Activated naive CD8-positive, alpha-beta T cell treated with anti-CD3 and anti-CD28 coated beads, Interleukin-2, amount 50 U/mL, for 24 hours (primary cell): ENCODE data around the gene PEX10.

ENCODE experiments used
- ATAC-seq: fragments of 150-1000 bp; cut with Tn5 transposase; one replicate; pipeline ENCODE4 v1.10.0; 2021
- DNase-seq: peaks from one replicate; pipeline ENCODE4 v3.0.0; 2021
- H3K27ac Mint-ChIP-seq: one replicate; pipeline ENCODE4 v1.8.0; 2021; ENCODE audit warnings: mild to moderate bottlenecking, mixed read lengths
- H3K27me3 Mint-ChIP-seq: one replicate; pipeline ENCODE4 v1.8.0; 2021; ENCODE audit warnings: mixed read lengths
- H3K36me3 Mint-ChIP-seq: one replicate; pipeline ENCODE4 v1.8.0; 2021; ENCODE audit warnings: low read depth, mixed read lengths
- H3K4me1 Mint-ChIP-seq: one replicate; pipeline ENCODE4 v1.8.0; 2021; ENCODE audit warnings: mixed read lengths
- H3K4me3 Mint-ChIP-seq: one replicate; pipeline ENCODE4 v1.8.0; 2021; ENCODE audit warnings: mild to moderate bottlenecking, moderate library complexity, mixed read lengths
- H3K9me3 Mint-ChIP-seq: one replicate; pipeline ENCODE4 v1.8.0; 2021; ENCODE audit warnings: mixed read lengths

PEX10 gene

GRCh38 chr1:2408456-2408855 is 3.9 kb downstream of the PEX10 start:
- ATAC-seq (no peak), DNase-seq (no peak)
- H3K27ac Mint-ChIP-seq, result no peak overlapping the region
- peaks cover 11% of the 10 kb centered on the region for H3K4me1 Mint-ChIP-seq
- peaks cover 18% of the 10 kb centered on the region for H3K36me3 Mint-ChIP-seq
- H3K9me3 Mint-ChIP-seq, result no peaks in the 10 kb centered on the region
- no peaks in the 10 kb centered on the region for H3K27me3 Mint-ChIP-seq
- H3K4me3 Mint-ChIP-seq, result no peak overlapping the region

- DNase-seq, result no peak
- no peak overlapping the region for H3K27ac Mint-ChIP-seq
- H3K9me3 Mint-ChIP-seq, result no peaks in the 10 kb centered on the region
- no peaks in the 10 kb centered on the region for H3K27me3 Mint-ChIP-seq
- no peak for ATAC-seq
- peaks cover 18% of the 10 kb centered on the region for H3K36me3 Mint-ChIP-seq
- no peak overlapping the region for H3K4me3 Mint-ChIP-seq
- peaks cover 11% of the 10 kb centered on the region for H3K4me1 Mint-ChIP-seq
Observed at GRCh38 chr1:2407991-2408275, 4.4 kb downstream of the PEX10 start.

- H3K9me3 Mint-ChIP-seq, result no peaks in the 10 kb centered on the region
- peaks cover 11% of the 10 kb centered on the region for H3K4me1 Mint-ChIP-seq
- ATAC-seq (no peak), DNase-seq (no peak)
- no peak overlapping the region for H3K27ac Mint-ChIP-seq
- H3K4me3 Mint-ChIP-seq, result no peak overlapping the region
- H3K27me3 Mint-ChIP-seq, result no peaks in the 10 kb centered on the region
- peaks cover 18% of the 10 kb centered on the region for H3K36me3 Mint-ChIP-seq
Observed at GRCh38 chr1:2407166-2407990, 5.0 kb downstream of the PEX10 start.

- peaks cover 10% of the 10 kb centered on the region for H3K4me1 Mint-ChIP-seq
- H3K4me3 Mint-ChIP-seq, result no peak overlapping the region
- ATAC-seq (no peak), DNase-seq (no peak)
- H3K27me3 Mint-ChIP-seq, result no peaks in the 10 kb centered on the region
- peaks cover 24% of the 10 kb centered on the region for H3K36me3 Mint-ChIP-seq
- H3K9me3 Mint-ChIP-seq, result no peaks in the 10 kb centered on the region
- H3K27ac Mint-ChIP-seq, result no peak overlapping the region
Observed at GRCh38 chr1:2406451-2407041, 5.8 kb downstream of the PEX10 start.

GRCh38 chr1:2405588-2406295 is 6.6 kb downstream of the PEX10 start:
- Mint-ChIP-seq H3K27ac (no peak overlapping the region), H3K36me3 (peaks cover 25% of the 10 kb centered on the region), H3K4me3 (no peak overlapping the region), H3K4me1 (peaks cover 3% of the 10 kb centered on the region), H3K9me3 (no peaks in the 10 kb centered on the region), H3K27me3 (no peaks in the 10 kb centered on the region)
- DNase-seq (no peak), ATAC-seq (no peak)

GRCh38 chr1:2404890-2405511 is 7.4 kb downstream of the PEX10 start:
- Mint-ChIP-seq H3K27ac (no peak overlapping the region), H3K4me1 (peaks cover 1% of the 10 kb centered on the region), H3K36me3 (peaks cover 29% of the 10 kb centered on the region), H3K27me3 (no peaks in the 10 kb centered on the region), H3K9me3 (no peaks in the 10 kb centered on the region), H3K4me3 (no peak overlapping the region)
- no peak for DNase-seq
- no peak for ATAC-seq

GRCh38 chr1:2404142-2404889 is 8.0 kb downstream of the PEX10 start:
- peaks cover 1% of the 10 kb centered on the region for H3K4me1 Mint-ChIP-seq
- H3K27ac Mint-ChIP-seq, result no peak overlapping the region
- peaks cover 32% of the 10 kb centered on the region for H3K36me3 Mint-ChIP-seq
- ATAC-seq, result no peak
- H3K9me3 Mint-ChIP-seq, result no peaks in the 10 kb centered on the region
- DNase-seq, result no peak
- no peaks in the 10 kb centered on the region for H3K27me3 Mint-ChIP-seq
- H3K4me3 Mint-ChIP-seq, result no peak overlapping the region

GRCh38 chr1:2403273-2403672 is 9.1 kb downstream of the PEX10 start:
- H3K36me3 Mint-ChIP-seq, result peaks cover 37% of the 10 kb centered on the region
- DNase-seq (no peak), ATAC-seq (no peak)
- no peaks in the 10 kb centered on the region for H3K27me3 Mint-ChIP-seq
- no peak overlapping the region for H3K4me3 Mint-ChIP-seq
- no peaks in the 10 kb centered on the region for H3K9me3 Mint-ChIP-seq
- no peak overlapping the region for H3K27ac Mint-ChIP-seq
- H3K4me1 Mint-ChIP-seq, result peaks cover 1% of the 10 kb centered on the region

- no peak overlapping the region for H3K4me3 Mint-ChIP-seq
- H3K27me3 Mint-ChIP-seq, result no peaks in the 10 kb centered on the region
- peaks cover 1% of the 10 kb centered on the region for H3K4me1 Mint-ChIP-seq
- H3K9me3 Mint-ChIP-seq, result no peaks in the 10 kb centered on the region
- ATAC-seq (peak; percentile 5), DNase-seq (no peak)
- H3K36me3 Mint-ChIP-seq, result peaks cover 40% of the 10 kb centered on the region
- H3K27ac Mint-ChIP-seq, result no peak overlapping the region
Observed at GRCh38 chr1:2402420-2402819, 9.9 kb downstream of the PEX10 start.

GRCh38 chr1:2400950-2401649 is 11.3 kb downstream of the PEX10 start:
- H3K27ac Mint-ChIP-seq, result no peak overlapping the region
- H3K36me3 Mint-ChIP-seq, result peaks cover 42% of the 10 kb centered on the region
- H3K4me3 Mint-ChIP-seq, result no peak overlapping the region
- ATAC-seq, result no peak
- peaks cover 3% of the 10 kb centered on the region for H3K4me1 Mint-ChIP-seq
- DNase-seq, result no peak
- H3K9me3 Mint-ChIP-seq, result no peaks in the 10 kb centered on the region
- no peaks in the 10 kb centered on the region for H3K27me3 Mint-ChIP-seq

- Mint-ChIP-seq H3K4me1 (peaks cover 3% of the 10 kb centered on the region), H3K27me3 (no peaks in the 10 kb centered on the region), H3K36me3 (peaks cover 42% of the 10 kb centered on the region), H3K4me3 (no peak overlapping the region), H3K9me3 (no peaks in the 10 kb centered on the region), H3K27ac (peak overlapping the region; percentile 5)
- ATAC-seq (no peak), DNase-seq (no peak)
Observed at GRCh38 chr1:2400576-2400909, 11.8 kb downstream of the PEX10 start.

GRCh38 chr1:2399890-2400575 is 12.3 kb downstream of the PEX10 start:
- peaks cover 41% of the 10 kb centered on the region for H3K36me3 Mint-ChIP-seq

GRCh38 chr1:2398871-2399270 is 13.5 kb downstream of the PEX10 start:
- no peak for DNase-seq
- Mint-ChIP-seq H3K36me3 (peaks cover 45% of the 10 kb centered on the region), H3K27me3 (no peaks in the 10 kb centered on the region), H3K9me3 (no peaks in the 10 kb centered on the region), H3K4me3 (no peak overlapping the region), H3K4me1 (peaks cover 13% of the 10 kb centered on the region), H3K27ac (peak overlapping the region; percentile 60)
- ATAC-seq, result no peak

More at GRCh38 chr1:2399890-2400575, 12.3 kb downstream of the PEX10 start:
- H3K4me1 Mint-ChIP-seq, result peaks cover 4% of the 10 kb centered on the region
- no peak overlapping the region for H3K4me3 Mint-ChIP-seq
- no peaks in the 10 kb centered on the region for H3K27me3 Mint-ChIP-seq
- H3K27ac Mint-ChIP-seq, result peak overlapping the region; percentile 5
- DNase-seq (no peak), ATAC-seq (no peak)
- no peaks in the 10 kb centered on the region for H3K9me3 Mint-ChIP-seq
